ENCODE measurements around the gene UBE2J2. TPM values are rescaled to one million over a fixed set of nuclear protein-coding genes. Genes with fewer than 3 reads are reported as not detected.

The UBE2J2 gene
- total and polyA plus RNA-seq, 8 donors: 14.0 to 252 (median 46.5) TPM

- no peaks in the 10 kb centered on the region for H3K9me3 ChIP-seq
- intact Hi-C loops (cut with DNase I; ENCODE audit: low total_unique reads): no loop called here
- peaks cover 0 to 19% (median 0%) of the 10 kb centered on the region in 3 donors for H3K27me3 ChIP-seq
- peak within 1 kb of the TSS in 3 of 5 donors; percentile 47 to 71 (median 47) for H3K27ac ChIP-seq
- peaks cover 21 to 35% (median 33%) of the 10 kb centered on the region in 4 donors for H3K36me3 ChIP-seq
- 23 to 61% (median 39%) methylated on average over 11 to 56 of the region's 56 CpGs for WGBS, 5 donors
- no peak for TF ChIP-seq CTCF (IDR thresholded peaks at IDR 0.05)
- TF ChIP-seq POLR2A (IDR thresholded peaks at IDR 0.05): no peak
- no peak for TF ChIP-seq POLR2AphosphoS5 (IDR thresholded peaks at IDR 0.05)
- no peak for TF ChIP-seq EP300 (IDR thresholded peaks at IDR 0.05)
- peaks cover 5 to 41% (median 31%) of the 10 kb centered on the region in 4 donors for H3K4me1 ChIP-seq
- peak within 1 kb of the TSS; percentile 18 to 35 (median 22) for H3K4me3 ChIP-seq
- DNase-seq: peak in 1 of 2 donors; percentile 61
Observed at GRCh38 chr1:1213345-1214265, 60.0 kb downstream of the UBE2J2 start, which contains the start of gene TNFRSF4. TNFRSF4 (minus strand) TSS chr1:1214153; CDS start chr1:1214127, 26 bp downstream.

GRCh38 chr1:1212780-1213344 is 60.8 kb downstream of the UBE2J2 start:
- 42 to 75% (median 65%) methylated on average over 6 to 24 of the region's 24 CpGs for WGBS, 5 donors
- peaks cover 13 to 48% (median 39%) of the 10 kb centered on the region in 4 donors for H3K4me1 ChIP-seq
- H3K27me3 ChIP-seq: peaks cover 0 to 26% (median 4%) of the 10 kb centered on the region in 3 donors
- TF ChIP-seq POLR2AphosphoS5 (IDR thresholded peaks at IDR 0.05) (peak in 2 of 3 donors; percentile 5 to 24), POLR2A (IDR thresholded peaks at IDR 0.05) (no peak)
- peak overlapping the region; percentile 19 to 35 (median 24) for H3K4me3 ChIP-seq
- no peaks in the 10 kb centered on the region for H3K9me3 ChIP-seq
- DNase-seq: peak; percentile 53 to 60
- intact Hi-C loops (cut with DNase I; ENCODE audit: low total_unique reads): no loop called here
- H3K36me3 ChIP-seq: peaks cover 14 to 27% (median 25%) of the 10 kb centered on the region in 4 donors
- peak overlapping the region in 3 of 5 donors; percentile 47 to 71 (median 47) for H3K27ac ChIP-seq

- Histone ChIP-seq H3K4me3 (peak overlapping the region; percentile 19 to 35 (median 24)), H3K4me1 (peaks cover 13 to 58% (median 47%) of the 10 kb centered on the region in 4 donors), H3K27me3 (peaks cover 3 to 37% (median 15%) of the 10 kb centered on the region in 3 donors), H3K36me3 (peaks cover 6 to 17% (median 15%) of the 10 kb centered on the region in 4 donors), H3K27ac (peak overlapping the region in 1 of 5 donors; percentile 47), H3K9me3 (no peaks in the 10 kb centered on the region)
- DNase-seq: no peak
- TF ChIP-seq CTCF (IDR thresholded peaks at IDR 0.05): no peak
- no peak for TF ChIP-seq POLR2A (IDR thresholded peaks at IDR 0.05)
- TF ChIP-seq EP300 (IDR thresholded peaks at IDR 0.05): no peak
- no peak for TF ChIP-seq POLR2AphosphoS5 (IDR thresholded peaks at IDR 0.05)
- intact Hi-C loops (cut with DNase I; ENCODE audit: low total_unique reads): no loop called here
- 87 to 91% (median 89%) methylated on average over 15 to 28 of the region's 28 CpGs for WGBS, 5 donors
Observed at GRCh38 chr1:1211541-1212441, 61.9 kb downstream of the UBE2J2 start.

- WGBS, 5 donors: 91 to 95% (median 93%) methylated on average over 23 to 31 of the region's 31 CpGs
- peaks cover 6 to 45% (median 23%) of the 10 kb centered on the region in 3 donors for H3K27me3 ChIP-seq
- no peak overlapping the region for H3K27ac ChIP-seq
- intact Hi-C loops (cut with DNase I; ENCODE audit: low total_unique reads): no loop called here
- H3K4me3 ChIP-seq: no peak overlapping the region
- H3K36me3 ChIP-seq: peaks cover 0 to 8% (median 6%) of the 10 kb centered on the region in 4 donors
- TF ChIP-seq POLR2AphosphoS5 (IDR thresholded peaks at IDR 0.05) (no peak), POLR2A (IDR thresholded peaks at IDR 0.05) (no peak), CTCF (IDR thresholded peaks at IDR 0.05) (no peak), EP300 (IDR thresholded peaks at IDR 0.05) (no peak)
- DNase-seq: no peak
- H3K9me3 ChIP-seq: no peaks in the 10 kb centered on the region
- peaks cover 20 to 64% (median 56%) of the 10 kb centered on the region in 4 donors for H3K4me1 ChIP-seq
Observed at GRCh38 chr1:1210726-1211540, 62.7 kb downstream of the UBE2J2 start.

Data from stomach (tissue), 9 donors.